GM23338 (cell line): Measurements from ENCODE around the gene SNRPA. TPM values are rescaled to one million over a fixed set of nuclear protein-coding genes. Genes with fewer than 3 reads are reported as not detected.
"Not testable (repeated sequence)": the region's sequence is repeated elsewhere in the genome, so short reads cannot be mapped to it uniquely, and the experiment has no call there.

Source experiments
- ATAC-seq: fragments of 200-7000 bp; cut with Tn5 transposase; 3 replicates; pipeline ENCODE4 v1.9.1; 2020
- DNase-seq: peaks from one replicate; pipeline ENCODE4 v3.0.0-alpha.2; 2015; ENCODE audit warnings: low spot score
- H2AFZ ChIP-seq: fragments of 200-600 bp; sonication (generic); 2 replicates; pipeline ENCODE4 v1.8.0; 2016; ENCODE audit warnings: antibody characterized with exemption, mild to moderate bottlenecking, moderate library complexity
- H3F3A ChIP-seq: fragments of 200-600 bp; sonication (generic); replicated peaks from 2 replicates; pipeline ENCODE4 v1.8.0; 2017; ENCODE audit warnings: antibody characterized with exemption, mixed run types, low read depth
- H3K27ac ChIP-seq: fragments of 200-600 bp; sonication (generic); 2 replicates; pipeline ENCODE4 v1.6.1; 2016; ENCODE audit warnings: low read depth
- H3K27me3 ChIP-seq: fragments of 200-600 bp; sonication (generic); 2 replicates; pipeline ENCODE4 v1.8.0; 2016; ENCODE audit warnings: mild to moderate bottlenecking, mixed run types, moderate library complexity; ENCODE audit not compliant: insufficient read depth
- H3K36me3 ChIP-seq: fragments of 200-600 bp; sonication (generic); 2 replicates; pipeline ENCODE4 v1.8.0; 2016; ENCODE audit warnings: mild to moderate bottlenecking; ENCODE audit not compliant: insufficient read depth
- H3K4me1 ChIP-seq: fragments of 200-600 bp; sonication (generic); 2 replicates; pipeline ENCODE4 v1.8.0; 2016; ENCODE audit warnings: mild to moderate bottlenecking, moderate library complexity; ENCODE audit not compliant: insufficient read depth
- H3K4me2 ChIP-seq: fragments of 200-600 bp; sonication (generic); 2 replicates; pipeline ENCODE4 v1.7.1; 2017; ENCODE audit warnings: mixed run types
- H3K4me3 ChIP-seq: fragments of 200-600 bp; sonication (generic); 2 replicates; pipeline ENCODE4 v1.6.1; 2016; ENCODE audit warnings: mixed run types
- H3K79me2 ChIP-seq: fragments of 200-600 bp; sonication (generic); replicated peaks from 2 replicates; pipeline ENCODE4 v1.8.0; 2017; ENCODE audit warnings: mild to moderate bottlenecking; ENCODE audit not compliant: insufficient read depth
- H3K9me2 ChIP-seq: fragments of 200-600 bp; sonication (generic); 2 replicates; pipeline ENCODE4 v1.8.0; 2017; ENCODE audit not compliant: insufficient read depth
- H4K20me1 ChIP-seq: fragments of 200-600 bp; sonication (generic); replicated peaks from 2 replicates; pipeline ENCODE4 v1.8.0; 2017; ENCODE audit warnings: mild to moderate bottlenecking; ENCODE audit not compliant: insufficient read depth
- H3K27ac Mint-ChIP-seq: 2 replicates; pipeline ENCODE4 v1.8.0; 2020; ENCODE audit warnings: inconsistent platforms, mild to moderate bottlenecking, moderate library complexity, mixed read lengths
- H3K27me3 Mint-ChIP-seq: 3 replicates; pipeline ENCODE4 v1.8.0; 2022; ENCODE audit warnings: low read depth, mild to moderate bottlenecking, moderate library complexity, mixed read lengths, inconsistent platforms; ENCODE audit not compliant: insufficient read depth, poor library complexity
- H3K36me3 Mint-ChIP-seq: 3 replicates; pipeline ENCODE4 v1.8.0; 2021; ENCODE audit warnings: low read depth, mild to moderate bottlenecking, inconsistent platforms, moderate library complexity, mixed read lengths
- H3K4me1 Mint-ChIP-seq: 3 replicates; pipeline ENCODE4 v1.8.0; 2020; ENCODE audit warnings: mild to moderate bottlenecking, inconsistent platforms, mixed read lengths
- H3K4me3 Mint-ChIP-seq: 3 replicates; pipeline ENCODE4 v1.8.0; 2021; ENCODE audit warnings: moderate library complexity, mild to moderate bottlenecking, inconsistent platforms, mixed read lengths
- H3K9me3 Mint-ChIP-seq: 3 replicates; pipeline ENCODE4 v1.8.0; 2020; ENCODE audit warnings: moderate library complexity, mild to moderate bottlenecking, inconsistent platforms, mixed read lengths
- CREB1 ChIP-seq: fragments of 250-450 bp; sonication (Bioruptor Pico); IDR thresholded peaks from 2 replicates; pipeline ENCODE4 v1.5.0; 2020; ENCODE audit warnings: low read depth, mild to moderate bottlenecking, moderate library complexity
- ETS1 ChIP-seq: IDR thresholded peaks from 2 replicates; pipeline ENCODE4 v1.6.1; 2016; ENCODE audit warnings: antibody characterized with exemption
- JUNB ChIP-seq: IDR thresholded peaks from one replicate; pipeline ENCODE4 v1.6.1; 2016; ENCODE audit warnings: antibody characterized with exemption; ENCODE audit not compliant: unreplicated experiment
- NANOG ChIP-seq: IDR thresholded peaks from 2 replicates; pipeline ENCODE4 v1.6.1; 2016; ENCODE audit warnings: antibody characterized with exemption, borderline replicate concordance
- POLR2AphosphoS5 ChIP-seq: IDR thresholded peaks from 2 replicates; pipeline ENCODE4 v1.6.1; 2016; ENCODE audit warnings: antibody characterized with exemption, low read depth
- ZNF331 ChIP-seq: fragments of 250-450 bp; sonication (Bioruptor Pico); IDR thresholded peaks from 2 replicates; pipeline ENCODE4 v1.5.0; 2020; ENCODE audit warnings: low read depth, mild to moderate bottlenecking, moderate library complexity
- polyA plus RNA-seq: library from polyadenylated mRNA; unstranded; fragments of >200 nt; fragmentation: Nextera tagmentation; extraction: Ambion mirVana; gene quantifications from 2 replicates; pipeline ENCODE4 v1.2.1, GENCODE V29; 2016
- total RNA-seq: library from RNA; depleted of rRNA; stranded (reverse); fragments of >200 nt; shearing (Covaris generic); gene quantifications from 2 replicates; pipeline ENCODE4 v1.2.3, GENCODE V29; 2014
- TF ChIP-seq, protein P1 (sequence below), 2 experiments: fragments of 200-600 bp in 1 of 2; sonication (generic) in 1 of 2; conservative IDR thresholded peaks; 2 replicates each; pipeline versions ENCODE4 v1.5.1 to v1.6.1; 2016 to 2017; ENCODE audit warnings: antibody characterized with exemption in 2 of 2, low read depth in 2 of 2, mild to moderate bottlenecking in 2 of 2, moderate library complexity in 1 of 2

Gene SNRPA
- total and polyA plus RNA-seq, 2 experiments from 2014 or later, result 295 to 326 TPM

- TF ChIP-seq ETS1, result no peak
Measured at GRCh38 chr19:40768869-40769268, 17.9 kb downstream of the SNRPA start (continued).

DNA sequence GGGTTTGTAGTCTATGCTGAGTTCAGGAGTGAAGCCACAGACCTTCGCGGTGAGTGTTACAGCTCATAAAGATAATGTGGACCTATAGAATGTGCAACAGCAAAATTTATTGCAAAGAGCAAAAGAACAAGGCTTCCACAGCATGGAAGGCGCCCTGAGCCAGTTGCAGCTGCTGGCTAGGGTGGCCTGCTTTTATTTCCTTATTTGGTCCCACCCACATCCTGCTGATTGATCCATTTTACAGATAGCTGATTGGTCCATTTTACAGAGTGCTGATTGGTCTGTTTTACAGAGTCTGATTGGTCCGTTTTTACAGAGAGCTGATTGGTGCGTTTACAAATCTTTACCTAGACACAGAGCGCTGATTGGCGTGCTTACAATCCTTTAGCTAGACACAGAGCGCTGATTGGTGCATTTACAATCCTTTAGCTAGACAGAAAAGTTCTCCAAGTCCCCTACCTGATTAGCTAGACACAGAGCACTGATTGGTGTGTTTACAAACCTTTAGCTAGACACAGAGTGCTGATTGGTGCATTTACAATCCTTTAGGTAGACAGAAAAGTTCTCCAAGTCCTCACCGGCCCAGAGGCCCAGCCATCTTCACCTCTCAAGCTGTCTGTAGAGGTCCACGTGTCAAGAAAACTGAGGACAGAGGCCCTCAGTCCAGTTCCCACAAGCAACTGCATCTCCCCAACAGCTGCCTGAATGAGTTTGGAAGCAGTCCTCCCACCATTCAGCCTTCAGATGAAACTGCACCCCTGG is 20.3 kb downstream of the SNRPA start:
- not testable (repeated sequence) for H3K4me3 ChIP-seq, H3K27me3 Mint-ChIP-seq, H3F3A ChIP-seq, H3K4me1 Mint-ChIP-seq, H3K9me3 Mint-ChIP-seq, H3K27ac Mint-ChIP-seq, H3K9me2 ChIP-seq, H3K4me3 Mint-ChIP-seq, H3K36me3 ChIP-seq, H3K27me3 ChIP-seq, H4K20me1 ChIP-seq, H3K4me2 ChIP-seq, H3K27ac ChIP-seq, ATAC-seq, H3K79me2 ChIP-seq, H3K4me1 ChIP-seq, H2AFZ ChIP-seq
- DNase-seq, result peak; percentile 49
- peaks cover 27% of the 10 kb centered on the region for H3K36me3 Mint-ChIP-seq

DNA sequence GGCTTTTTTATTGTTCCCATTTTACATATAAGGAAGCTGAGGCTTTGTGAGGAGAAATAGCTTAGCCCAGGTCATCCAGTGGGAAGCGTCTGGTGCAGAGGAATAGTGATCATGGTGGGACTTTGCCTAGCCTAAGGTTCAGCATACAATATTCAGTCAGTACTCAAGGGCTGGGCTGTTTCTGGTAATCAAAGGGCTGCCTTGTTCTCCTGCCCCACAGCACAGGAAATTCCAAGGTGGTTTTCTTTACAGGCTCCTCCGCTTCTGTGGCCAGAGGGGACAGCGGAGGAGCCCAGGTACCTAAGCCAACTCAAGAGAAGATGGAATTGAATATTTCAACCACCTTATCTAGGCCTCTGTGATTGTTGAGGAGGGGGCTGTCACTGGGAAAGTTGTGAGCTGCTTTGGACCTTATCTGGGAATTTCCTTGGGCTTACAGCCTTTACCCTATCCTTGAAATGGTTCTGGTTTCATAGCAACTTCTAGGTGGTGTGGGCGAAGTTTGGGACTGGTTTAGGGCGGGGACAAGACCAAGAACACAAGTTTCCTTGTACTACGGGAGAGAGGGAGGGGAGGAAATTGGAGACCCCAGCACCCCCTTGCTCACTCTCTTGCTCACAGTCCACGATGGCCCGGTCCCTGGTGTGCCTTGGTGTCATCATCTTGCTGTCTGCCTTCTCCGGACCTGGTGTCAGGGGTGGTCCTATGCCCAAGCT is 24.1 kb downstream of the SNRPA start, which contains the start of gene MIA:
Gene MIA (plus strand): TSS at position 606 of the 716 bp plus-strand sequence. CDS start 22 bp downstream, at position 628.
- ATAC-seq (no peak), DNase-seq (no peak)
- H3K27ac ChIP-seq, result peak within 1 kb of the TSS; percentile 100
- H3K27ac Mint-ChIP-seq, result peak within 1 kb of the TSS; percentile 72
- peaks cover 5% of the 10 kb centered on the region for H3K79me2 ChIP-seq
- H3K9me2 ChIP-seq, result no peaks in the 10 kb centered on the region
- no peak for TF ChIP-seq JUNB
- TF ChIP-seq ZNF331, result no peak
- no peak for TF ChIP-seq POLR2AphosphoS5
- TF ChIP-seq, protein P1, sequence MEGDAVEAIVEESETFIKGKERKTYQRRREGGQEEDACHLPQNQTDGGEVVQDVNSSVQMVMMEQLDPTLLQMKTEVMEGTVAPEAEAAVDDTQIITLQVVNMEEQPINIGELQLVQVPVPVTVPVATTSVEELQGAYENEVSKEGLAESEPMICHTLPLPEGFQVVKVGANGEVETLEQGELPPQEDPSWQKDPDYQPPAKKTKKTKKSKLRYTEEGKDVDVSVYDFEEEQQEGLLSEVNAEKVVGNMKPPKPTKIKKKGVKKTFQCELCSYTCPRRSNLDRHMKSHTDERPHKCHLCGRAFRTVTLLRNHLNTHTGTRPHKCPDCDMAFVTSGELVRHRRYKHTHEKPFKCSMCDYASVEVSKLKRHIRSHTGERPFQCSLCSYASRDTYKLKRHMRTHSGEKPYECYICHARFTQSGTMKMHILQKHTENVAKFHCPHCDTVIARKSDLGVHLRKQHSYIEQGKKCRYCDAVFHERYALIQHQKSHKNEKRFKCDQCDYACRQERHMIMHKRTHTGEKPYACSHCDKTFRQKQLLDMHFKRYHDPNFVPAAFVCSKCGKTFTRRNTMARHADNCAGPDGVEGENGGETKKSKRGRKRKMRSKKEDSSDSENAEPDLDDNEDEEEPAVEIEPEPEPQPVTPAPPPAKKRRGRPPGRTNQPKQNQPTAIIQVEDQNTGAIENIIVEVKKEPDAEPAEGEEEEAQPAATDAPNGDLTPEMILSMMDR (conservative IDR thresholded peaks at IDR 0.05; ENCODE audit: low read depth in 2 of 2), result no peak
- TF ChIP-seq NANOG, result no peak
- no peak for TF ChIP-seq CREB1 (CRISPR knock-in tag)
- H3K27me3 ChIP-seq, result no peaks in the 10 kb centered on the region
- H3K4me3 ChIP-seq, result no peak within 1 kb of the TSS
- no peaks in the 10 kb centered on the region for H4K20me1 ChIP-seq
- H2AFZ ChIP-seq, result no peak within 1 kb of the TSS
- no peaks in the 10 kb centered on the region for H3K36me3 ChIP-seq
- H3K4me3 Mint-ChIP-seq, result peak within 1 kb of the TSS; percentile 21; the same call in 2 of the 3 replicates
- H3K4me1 Mint-ChIP-seq, result peaks cover 17% of the 10 kb centered on the region
- peaks cover 11% of the 10 kb centered on the region for H3K4me1 ChIP-seq
- H3K9me3 Mint-ChIP-seq, result peaks cover 7% of the 10 kb centered on the region
- H3F3A ChIP-seq, result peaks cover 5% of the 10 kb centered on the region; the same call in 1 of the 2 replicates
- no peak within 1 kb of the TSS for H3K4me2 ChIP-seq
- peaks cover 18% of the 10 kb centered on the region for H3K27me3 Mint-ChIP-seq
- H3K36me3 Mint-ChIP-seq, result peaks cover 12% of the 10 kb centered on the region
